Measurements from ENCODE around the gene IFNAR1.

GRCh38 chr21:33309778-33310177, 15.0 kb upstream of the IFNAR1 start:
- TF ChIP-seq, protein P1, sequence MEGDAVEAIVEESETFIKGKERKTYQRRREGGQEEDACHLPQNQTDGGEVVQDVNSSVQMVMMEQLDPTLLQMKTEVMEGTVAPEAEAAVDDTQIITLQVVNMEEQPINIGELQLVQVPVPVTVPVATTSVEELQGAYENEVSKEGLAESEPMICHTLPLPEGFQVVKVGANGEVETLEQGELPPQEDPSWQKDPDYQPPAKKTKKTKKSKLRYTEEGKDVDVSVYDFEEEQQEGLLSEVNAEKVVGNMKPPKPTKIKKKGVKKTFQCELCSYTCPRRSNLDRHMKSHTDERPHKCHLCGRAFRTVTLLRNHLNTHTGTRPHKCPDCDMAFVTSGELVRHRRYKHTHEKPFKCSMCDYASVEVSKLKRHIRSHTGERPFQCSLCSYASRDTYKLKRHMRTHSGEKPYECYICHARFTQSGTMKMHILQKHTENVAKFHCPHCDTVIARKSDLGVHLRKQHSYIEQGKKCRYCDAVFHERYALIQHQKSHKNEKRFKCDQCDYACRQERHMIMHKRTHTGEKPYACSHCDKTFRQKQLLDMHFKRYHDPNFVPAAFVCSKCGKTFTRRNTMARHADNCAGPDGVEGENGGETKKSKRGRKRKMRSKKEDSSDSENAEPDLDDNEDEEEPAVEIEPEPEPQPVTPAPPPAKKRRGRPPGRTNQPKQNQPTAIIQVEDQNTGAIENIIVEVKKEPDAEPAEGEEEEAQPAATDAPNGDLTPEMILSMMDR (conservative IDR thresholded peaks at IDR 0.05 in 1 of 2, IDR thresholded peaks at IDR 0.05 in 1 of 2; ENCODE audit: low read depth in 1 of 2, low read length in 2 of 2), result no peak
- TF ChIP-seq EZH2 (IDR thresholded peaks at IDR 0.05; ENCODE audit: low read length, missing control alignments), result no peak

Measured in fibroblast of lung (primary cell).